Measurements from ENCODE around the gene EIF4G3.
"Not testable (repeated sequence)": the region's sequence is repeated elsewhere in the genome, so short reads cannot be mapped to it uniquely, and the experiment has no call there.

EIF4G3 gene

DNA sequence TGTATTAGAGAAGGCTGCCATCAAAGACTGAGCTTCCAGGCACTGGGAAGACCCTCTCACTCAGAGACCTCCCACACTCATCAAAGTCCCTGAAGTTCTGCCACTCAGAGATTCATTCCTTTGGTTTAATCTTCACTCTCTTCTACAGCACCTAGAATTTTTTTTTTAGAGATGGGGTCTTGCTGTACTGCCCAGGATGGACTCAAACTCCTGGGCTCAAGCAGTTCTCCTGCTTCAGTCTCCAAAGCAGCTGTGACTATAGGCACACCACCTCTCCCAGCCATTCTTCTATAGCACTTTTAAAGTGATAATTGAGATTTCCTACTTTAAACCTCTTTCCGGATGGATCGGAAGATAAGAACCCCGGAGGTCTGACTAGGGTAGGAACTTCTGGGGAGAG lies 385.9 kb downstream of the EIF4G3 start:
- Histone ChIP-seq H3K9ac (ENCODE audit: low read length) (no peak overlapping the region), H3K4me3 (ENCODE audit: low read length) (no peak overlapping the region), H2AFZ (ENCODE audit: low read length) (no peak overlapping the region), H3K27me3 (replicated peaks; ENCODE audit: insufficient read depth, low read length) (no peaks in the 10 kb centered on the region), H4K20me1 (ENCODE audit: insufficient read depth, low read length) (no peaks in the 10 kb centered on the region), H3K4me1 (ENCODE audit: low read length) (0 out of 2 replicates have a peak, but pooled peaks cover 5% of the 10 kb centered on the region), H3K79me2 (ENCODE audit: low read length) (peaks cover 7% of the 10 kb centered on the region), H3K9me3 (replicated peaks; ENCODE audit: insufficient read depth, low read length) (no peaks in the 10 kb centered on the region), H3K4me2 (ENCODE audit: low read depth, low read length) (no peak overlapping the region), H3F3A (ENCODE audit: insufficient read depth, low read length) (peaks cover 13% of the 10 kb centered on the region), H3K27ac (ENCODE audit: low read length) (no peak overlapping the region), H3K9me2 (replicated peaks; ENCODE audit: insufficient read depth, low read length) (no peaks in the 10 kb centered on the region), H3K36me3 (replicated peaks; ENCODE audit: insufficient read depth, low read length) (no peaks in the 10 kb centered on the region)
- TF ChIP-seq EZH2 (optimal IDR thresholded peaks at IDR 0.05; ENCODE audit: low read depth, low read length) (no peak), EZH2phosphoT487 (IDR thresholded peaks at IDR 0.05; ENCODE audit: low read length) (no peak)
- TF ChIP-seq, protein P1, sequence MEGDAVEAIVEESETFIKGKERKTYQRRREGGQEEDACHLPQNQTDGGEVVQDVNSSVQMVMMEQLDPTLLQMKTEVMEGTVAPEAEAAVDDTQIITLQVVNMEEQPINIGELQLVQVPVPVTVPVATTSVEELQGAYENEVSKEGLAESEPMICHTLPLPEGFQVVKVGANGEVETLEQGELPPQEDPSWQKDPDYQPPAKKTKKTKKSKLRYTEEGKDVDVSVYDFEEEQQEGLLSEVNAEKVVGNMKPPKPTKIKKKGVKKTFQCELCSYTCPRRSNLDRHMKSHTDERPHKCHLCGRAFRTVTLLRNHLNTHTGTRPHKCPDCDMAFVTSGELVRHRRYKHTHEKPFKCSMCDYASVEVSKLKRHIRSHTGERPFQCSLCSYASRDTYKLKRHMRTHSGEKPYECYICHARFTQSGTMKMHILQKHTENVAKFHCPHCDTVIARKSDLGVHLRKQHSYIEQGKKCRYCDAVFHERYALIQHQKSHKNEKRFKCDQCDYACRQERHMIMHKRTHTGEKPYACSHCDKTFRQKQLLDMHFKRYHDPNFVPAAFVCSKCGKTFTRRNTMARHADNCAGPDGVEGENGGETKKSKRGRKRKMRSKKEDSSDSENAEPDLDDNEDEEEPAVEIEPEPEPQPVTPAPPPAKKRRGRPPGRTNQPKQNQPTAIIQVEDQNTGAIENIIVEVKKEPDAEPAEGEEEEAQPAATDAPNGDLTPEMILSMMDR (IDR thresholded peaks at IDR 0.05; ENCODE audit: low read length): no peak
- DNase-seq: no peak

DNA sequence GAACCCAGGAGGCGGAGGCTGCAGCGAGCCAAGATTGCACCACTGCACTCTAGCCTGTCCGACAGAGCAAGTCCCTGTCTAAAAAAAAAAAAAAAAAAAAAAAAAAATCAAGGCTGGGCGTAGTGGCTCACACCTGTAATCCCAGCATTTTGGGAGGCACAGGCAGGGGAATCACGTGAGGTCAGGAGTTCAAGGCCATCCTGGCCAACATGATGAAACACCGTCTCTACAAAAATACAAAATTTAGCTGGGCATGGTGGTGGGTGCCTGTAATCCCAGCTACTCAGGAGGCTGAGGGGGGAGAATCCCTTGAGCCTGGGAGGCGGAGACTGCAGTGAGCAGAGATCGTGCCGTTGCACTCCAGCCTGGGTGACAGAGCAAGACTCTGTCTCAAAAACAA lies 387.1 kb downstream of the EIF4G3 start:
- H3K4me3 ChIP-seq (ENCODE audit: low read length); H3K27me3 ChIP-seq (replicated peaks; ENCODE audit: insufficient read depth, low read length); H3K9me2 ChIP-seq (replicated peaks; ENCODE audit: insufficient read depth, low read length); H2AFZ ChIP-seq (ENCODE audit: low read length); H3K27ac ChIP-seq (ENCODE audit: low read length); H3K36me3 ChIP-seq (replicated peaks; ENCODE audit: insufficient read depth, low read length); H3K4me2 ChIP-seq (ENCODE audit: low read depth, low read length); H3K9ac ChIP-seq (ENCODE audit: low read length); H4K20me1 ChIP-seq (ENCODE audit: insufficient read depth, low read length); H3K9me3 ChIP-seq (replicated peaks; ENCODE audit: insufficient read depth, low read length); DNase-seq: not testable (repeated sequence)
- peaks cover 13% of the 10 kb centered on the region for H3F3A ChIP-seq (ENCODE audit: insufficient read depth, low read length)
- H3K79me2 ChIP-seq (ENCODE audit: low read length): peaks cover 19% of the 10 kb centered on the region
- H3K4me1 ChIP-seq (ENCODE audit: low read length): peaks cover 11% of the 10 kb centered on the region; the same call in 1 of the 2 replicates

DNA sequence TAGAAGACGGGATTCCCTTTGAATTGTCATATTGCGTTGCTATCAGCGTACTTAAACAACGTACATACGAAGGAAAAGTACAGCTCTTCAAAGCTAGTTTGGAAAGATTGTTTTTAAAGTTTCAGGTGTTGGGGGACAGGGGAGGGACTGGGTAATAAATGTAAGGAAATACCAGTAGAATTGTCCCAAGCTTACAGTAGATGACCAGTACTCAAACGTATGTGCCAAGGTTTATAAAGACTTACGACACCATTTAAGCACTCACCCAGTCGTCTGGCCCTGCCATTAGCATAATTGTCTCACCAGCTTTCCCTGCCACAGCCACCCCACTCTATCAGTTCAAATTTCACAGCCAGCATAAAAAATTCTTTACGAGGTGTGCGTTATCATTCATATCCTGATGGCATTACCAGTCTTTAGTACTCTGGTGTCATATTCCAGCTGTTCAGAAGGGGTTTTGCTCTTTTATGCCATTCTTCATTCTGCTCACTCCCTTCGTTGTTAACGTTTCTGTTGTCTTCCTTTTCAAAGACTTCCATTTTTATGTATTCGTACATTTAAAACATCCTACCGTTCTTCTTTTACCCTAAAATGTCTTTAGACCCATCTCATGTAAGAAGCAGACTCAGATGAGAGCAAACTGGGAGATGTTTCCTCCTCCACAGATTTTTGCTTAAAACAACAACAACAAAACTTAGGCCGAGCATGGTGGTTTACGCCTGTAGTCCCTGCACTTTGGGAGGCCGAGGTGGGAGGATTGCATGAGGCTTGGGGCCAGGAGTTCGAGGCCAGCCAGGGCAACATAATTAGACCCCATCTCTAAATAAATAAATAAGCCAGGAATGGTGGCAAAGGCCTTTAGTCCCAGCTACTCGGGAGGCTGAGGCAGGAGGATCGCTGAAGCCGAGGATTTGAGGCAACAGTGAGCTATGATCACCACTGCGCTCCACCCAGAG lies 388.6 kb downstream of the EIF4G3 start:
- peak overlapping the region; percentile 68; the same call in 1 of the 2 replicates for H3K27ac ChIP-seq (ENCODE audit: low read length)
- no peak for DNase-seq
- no peaks in the 10 kb centered on the region for H3K27me3 ChIP-seq (replicated peaks; ENCODE audit: insufficient read depth, low read length)
- no peaks in the 10 kb centered on the region for H3K36me3 ChIP-seq (replicated peaks; ENCODE audit: insufficient read depth, low read length)
- no peaks in the 10 kb centered on the region for H3K9me2 ChIP-seq (replicated peaks; ENCODE audit: insufficient read depth, low read length)
- peak overlapping the region; percentile 76 for H3K4me2 ChIP-seq (ENCODE audit: low read depth, low read length)
- H3K9ac ChIP-seq (ENCODE audit: low read length): peak overlapping the region; percentile 81; the same call in 1 of the 2 replicates
- peak overlapping the region; percentile 90 for H2AFZ ChIP-seq (ENCODE audit: low read length)
- H4K20me1 ChIP-seq (ENCODE audit: insufficient read depth, low read length): peaks cover 7% of the 10 kb centered on the region
- peaks cover 13% of the 10 kb centered on the region for H3F3A ChIP-seq (ENCODE audit: insufficient read depth, low read length)
- H3K79me2 ChIP-seq (ENCODE audit: low read length): peaks cover 34% of the 10 kb centered on the region
- peak overlapping the region; percentile 88 for H3K4me3 ChIP-seq (ENCODE audit: low read length)
- H3K4me1 ChIP-seq (ENCODE audit: low read length): peaks cover 11% of the 10 kb centered on the region; the same call in 1 of the 2 replicates
- no peaks in the 10 kb centered on the region for H3K9me3 ChIP-seq (replicated peaks; ENCODE audit: insufficient read depth, low read length)
- TF ChIP-seq EZH2 (optimal IDR thresholded peaks at IDR 0.05; ENCODE audit: low read depth, low read length): no peak
- TF ChIP-seq, protein P1 (IDR thresholded peaks at IDR 0.05; ENCODE audit: low read length): no peak
- TF ChIP-seq EZH2phosphoT487 (IDR thresholded peaks at IDR 0.05; ENCODE audit: low read length): no peak
